GM12878 (cell line): Measurements from ENCODE around the gene SHC1. TPM values are rescaled to one million over a fixed set of nuclear protein-coding genes. Genes with fewer than 3 reads are reported as not detected.

Experiments
- ATAC-seq: fragments of 200-7000 bp; cut with Tn5 transposase; 3 replicates; pipeline ENCODE4 v1.9.1; 2020; ENCODE audit warnings: mild to moderate bottlenecking, moderate library complexity
- BruUV-seq: library from RNA; stranded (reverse); fragments of 400-500 nt; replicated peaks from 2 replicates; lab custom pipeline; 2021; lab: Mats Ljungman, UMichigan
- CTCF ChIA-PET: fragments of 300-600 bp; sonication (Branson Sonifier 250); formaldehyde crosslinking; extraction: SDS; loops from one replicate; lab custom pipeline; 2021; ENCODE audit warnings: inconsistent platforms; lab: Yijun Ruan, JAX
- POLR2A ChIA-PET: fragments of 350-600 bp; formaldehyde crosslinking; extraction: SDS; loops from one replicate; lab custom pipeline; 2021; ENCODE audit warnings: inconsistent platforms; lab: Charles Lee
- RAD21 ChIA-PET: fragments of 300-600 bp; sonication (Branson Sonifier 250); formaldehyde crosslinking; loops from one replicate; lab custom pipeline; 2023; ENCODE audit warnings: antibody characterized with exemption; ENCODE audit not compliant: unreplicated experiment; lab: Charles Lee
- SMC1A ChIA-PET: fragments of 300-600 bp; sonication (Branson Sonifier 250); formaldehyde crosslinking; loops from one replicate; lab custom pipeline; 2023; ENCODE audit not compliant: unreplicated experiment, uncharacterized antibody; lab: Charles Lee
- DNase-seq: peaks from one replicate; pipeline ENCODE4 v3.0.0-alpha.2; 2011; ENCODE audit warnings: low read depth, low spot score
- FAIRE-seq: peaks from 3 replicates; lab custom pipeline; 2011; peaks lifted over from hg19 to GRCh38; lab: Jason Lieb, UNC
- H2AFZ ChIP-seq: 2 replicates; pipeline ENCODE4 v1.6.0; 2011; ENCODE audit warnings: low read depth, low read length, control low read depth; ENCODE audit not compliant: control insufficient read depth
- H3K27ac ChIP-seq: 2 replicates; pipeline ENCODE4 v1.5.1; 2011; ENCODE audit warnings: control low read depth; ENCODE audit not compliant: control insufficient read depth, insufficient read depth
- H3K27me3 ChIP-seq, 2 experiments: replicated peaks in 1 of 2; 2 replicates each; pipeline versions ENCODE4 v1.6.0 to v1.6.1; 2011; ENCODE audit warnings: low read length in 1 of 2; ENCODE audit not compliant: control insufficient read depth in 2 of 2, insufficient read depth in 2 of 2
- H3K36me3 ChIP-seq, 2 experiments: 2 replicates each; pipeline ENCODE4 v1.5.1; 2011; ENCODE audit warnings: low read length in 1 of 2; ENCODE audit not compliant: control insufficient read depth in 2 of 2, insufficient read depth in 2 of 2
- H3K4me1 ChIP-seq: 2 replicates; pipeline ENCODE4 v1.6.1; 2011; ENCODE audit warnings: mild to moderate bottlenecking, low read length, moderate library complexity, mixed read lengths; ENCODE audit not compliant: control insufficient read depth, insufficient read depth
- H3K4me2 ChIP-seq: 2 replicates; pipeline ENCODE4 v1.6.0; 2011; ENCODE audit warnings: control low read depth; ENCODE audit not compliant: control insufficient read depth, insufficient read depth
- H3K4me3 ChIP-seq: fragments of 200-600 bp; sonication (generic); 2 replicates; pipeline ENCODE4 v1.5.1; 2016
- H3K79me2 ChIP-seq: 2 replicates; pipeline ENCODE4 v1.6.0; 2011; ENCODE audit warnings: low read length; ENCODE audit not compliant: control insufficient read depth, insufficient read depth
- H3K9ac ChIP-seq: 2 replicates; pipeline ENCODE4 v1.8.0; 2011; ENCODE audit warnings: low read length, control low read depth, mixed read lengths; ENCODE audit not compliant: control insufficient read depth, insufficient read depth
- H3K9me3 ChIP-seq: replicated peaks from 3 replicates; pipeline ENCODE4 v1.5.1; 2011; ENCODE audit warnings: mild to moderate bottlenecking, low read length; ENCODE audit not compliant: control insufficient read depth, insufficient read depth
- H4K20me1 ChIP-seq: 2 replicates; pipeline ENCODE4 v1.6.0; 2011; ENCODE audit not compliant: control insufficient read depth, insufficient read depth
- BRCA1 ChIP-seq: IDR thresholded peaks from 2 replicates; pipeline ENCODE4 v1.6.1; 2011; ENCODE audit warnings: low read depth, low read length, improper control_type of control experiment
- IKZF2 ChIP-seq, 2 experiments: fragments of 450-650 bp; IDR thresholded peaks; 2 replicates each; pipeline ENCODE4 v1.6.1; 2017; ENCODE audit warnings: mild to moderate bottlenecking in 2 of 2, moderate library complexity in 2 of 2
- NBN ChIP-seq: fragments of 450-650 bp; IDR thresholded peaks from 2 replicates; pipeline ENCODE4 v1.6.1; 2016
- STAT1 ChIP-seq: fragments of 450-650 bp; conservative IDR thresholded peaks from 2 replicates; pipeline ENCODE4 v1.6.1; 2014; ENCODE audit warnings: antibody characterized with exemption, mild to moderate bottlenecking
- ZNF384 ChIP-seq: IDR thresholded peaks from 2 replicates; pipeline ENCODE4 v1.6.1; 2012; ENCODE audit warnings: low read depth, mild to moderate bottlenecking, low read length, improper control_type of control experiment, borderline replicate concordance
- WGBS: methylation state at CpG from one replicate; pipeline ENCODE4 v1.1.6; 2016; ENCODE audit warnings: low lambda C conversion rate; ENCODE audit not compliant: insufficient replicate concordance, insufficient coverage; ENCODE audit errors: missing lambda C conversion rate; 5-methylcytosine and 5-hydroxymethylcytosine counted together
- in situ Hi-C: fragments of 300-500 bp; cut with MboI; formaldehyde crosslinking; loops from 9 replicates; pipeline ENCODE4 v1.14.3; 2018; ENCODE audit warnings: mixed read lengths
- intact Hi-C: fragments of 100-400 bp; cut with micrococcal nuclease; formaldehyde crosslinking; loops from one replicate; pipeline ENCODE4 v1.14.2; 2022; ENCODE audit not compliant: unreplicated experiment
- polyA plus RNA-seq, 11 experiments: library from polyadenylated mRNA; depleted of rRNA in 4 of 11; unstranded in 6 of 11; stranded (reverse) in 5 of 11; fragments of >200 nt; fragmentation: Nextera tagmentation in 4 of 11; fragmentation: Illumina TruSeq in 1 of 11; extraction: Ambion mirVana in 4 of 11; extraction: Trizol in 1 of 11; gene quantifications; 1 replicate in 1 of 11; 2 replicates in 10 of 11; pipeline versions ENCODE4 v1.2.1 to v1.2.3, GENCODE V29; 2011 to 2016; ENCODE audit warnings: inconsistent platforms in 2 of 11, missing spikeins in 2 of 11, low read depth in 1 of 11
- total RNA-seq, 4 experiments: library from RNA; depleted of rRNA in 3 of 4; stranded (reverse); fragments of >200 nt in 3 of 4; fragmentation: Illumina TruSeq in 1 of 4; extraction: Trizol in 1 of 4; gene quantifications; 2 replicates each; pipeline versions ENCODE4 v1.2.1 to v1.2.3, GENCODE V29; 2013 to 2021

The SHC1 gene
- total and polyA plus RNA-seq, 10 of the 15 experiments (the other 5 are each of a cell fraction or from before 2014, with no cell fraction given), result 2.6 to 49.3 (median 25.2) TPM

DNA sequence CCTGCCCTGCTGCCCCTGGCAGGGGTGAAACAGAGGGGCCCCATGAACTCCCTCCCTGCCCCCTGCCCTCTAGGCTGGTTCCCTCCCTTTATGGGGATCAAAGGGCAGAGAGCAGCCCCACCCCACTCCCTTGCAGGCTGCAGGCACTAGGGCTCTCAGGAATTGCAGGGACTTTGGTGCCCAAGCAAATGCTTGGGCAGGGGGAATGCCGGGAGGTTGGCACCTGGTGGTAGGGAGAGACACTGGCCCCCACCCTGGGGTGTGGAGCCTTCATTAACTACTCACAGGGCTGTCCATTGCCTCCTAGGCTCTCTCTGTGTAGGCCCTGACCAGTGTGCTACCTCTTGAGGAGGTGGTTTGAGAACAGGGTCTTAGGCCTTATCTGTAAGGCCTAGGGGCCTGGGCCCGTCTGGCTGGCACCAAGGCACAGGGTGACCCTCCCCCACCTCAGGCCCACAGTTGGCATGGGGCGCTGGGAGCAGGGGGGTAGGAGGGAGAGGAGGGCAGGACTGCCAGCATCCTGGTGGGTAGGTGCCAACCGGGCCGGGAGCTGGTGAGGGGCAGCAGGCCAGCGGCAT, 36.8 kb upstream of the SHC1 start:
- Histone ChIP-seq H4K20me1 (0 out of 2 replicates have a peak, but pooled peaks cover 3% of the 10 kb centered on the region), H3K27me3 (no peaks in the 10 kb centered on the region), H3K4me1 (peaks cover 56% of the 10 kb centered on the region), H3K9ac (no peak overlapping the region), H3K79me2 (peaks cover 60% of the 10 kb centered on the region), H2AFZ (no peak overlapping the region), H3K4me3 (no peak overlapping the region), H3K4me2 (0 out of 2 replicates have a peak overlapping the region, but pooled peaks have one; percentile 32)
- CTCF ChIA-PET, result interaction anchor here (1.5 to 3.6 kb wide), 2 partner anchors 10 to 67 kb away, joined by 3 to 27 read pairs; no protein-coding TSS in a partner anchor
- DNase-seq (no peak), ATAC-seq (no peak), FAIRE-seq (no peak)
- intact Hi-C loops, result no loop called here
- POLR2A ChIA-PET, result interaction anchor here (0.5 to 1.7 kb wide), 7 partner anchors 9 to 71 kb away, joined by 3 to 5 read pairs (median 4); partner anchors contain the start of genes PBXIP1, PMVK and SHC1
- WGBS, result 80% methylated on average over 6 of the region's 6 CpGs
- BruUV-seq, result no TSS peak
- RAD21 ChIA-PET, result interaction anchor here (0.7 to 1.5 kb wide), 2 partner anchors 24 to 37 kb away, joined by 3 read pairs; partner anchors contain the start of gene FLAD1
- TF ChIP-seq NBN (no peak), STAT1 (no peak), ZNF384 (no peak), IKZF2 (IDR thresholded peaks at IDR 0.05) (no peak), BRCA1 (no peak)
- TF ChIP-seq, all 136 proteins: peak for 0
- no peaks in the 10 kb centered on the region for H3K9me3 ChIP-seq
- H3K36me3 ChIP-seq, result peaks cover 0 to 7% of the 10 kb centered on the region in 2 experiments; a peak in 3 of 4 replicates
- no peak overlapping the region for H3K27ac ChIP-seq
- in situ Hi-C loops, result no loop called here
- SMC1A ChIA-PET, result interaction anchor here (1.1 to 1.3 kb wide), 3 partner anchors 8 to 36 kb away, joined by 3 read pairs; no protein-coding TSS in a partner anchor
